DOHH2 (cell line): ENCODE measurements around the gene ZNF609.

Source experiments
- H3F3A ChIP-seq: fragments of 200-600 bp; sonication (generic), shearing (Covaris generic); 2 replicates; pipeline ENCODE4 v1.6.0; 2016; ENCODE audit warnings: antibody characterized with exemption, mild to moderate bottlenecking; ENCODE audit not compliant: control insufficient read depth, insufficient read depth
- H3K27ac ChIP-seq: fragments of 200-600 bp; sonication (generic); 2 replicates; pipeline ENCODE4 v1.5.1; 2014; ENCODE audit warnings: low read depth, mild to moderate bottlenecking, low read length, moderate library complexity
- H3K27me3 ChIP-seq: fragments of 200-600 bp; sonication (generic); 2 replicates; pipeline ENCODE4 v1.6.1; 2014; ENCODE audit warnings: mild to moderate bottlenecking, low read length, mixed read lengths; ENCODE audit not compliant: control insufficient read depth
- H3K36me3 ChIP-seq: fragments of 200-600 bp; sonication (generic); 2 replicates; pipeline ENCODE4 v1.6.1; 2014; ENCODE audit warnings: mild to moderate bottlenecking, low read length, moderate library complexity, mixed read lengths; ENCODE audit not compliant: control insufficient read depth
- H3K4me1 ChIP-seq: fragments of 200-600 bp; sonication (generic); 2 replicates; pipeline ENCODE4 v1.6.1; 2014; ENCODE audit warnings: mild to moderate bottlenecking, low read length, mixed read lengths; ENCODE audit not compliant: control insufficient read depth
- H3K4me2 ChIP-seq: fragments of 200-600 bp; sonication (generic); 2 replicates; pipeline ENCODE4 v1.6.0; 2014; ENCODE audit warnings: mild to moderate bottlenecking, low read length, moderate library complexity
- H3K4me3 ChIP-seq: fragments of 200-600 bp; sonication (generic); 2 replicates; pipeline ENCODE4 v1.5.1; 2014; ENCODE audit warnings: mild to moderate bottlenecking, low read length, mixed read lengths
- H3K79me2 ChIP-seq: fragments of 200-600 bp; sonication (generic); 2 replicates; pipeline ENCODE4 v1.6.1; 2014; ENCODE audit warnings: mild to moderate bottlenecking, low read length, mixed read lengths; ENCODE audit not compliant: control insufficient read depth
- H3K9me2 ChIP-seq: fragments of 200-600 bp; sonication (generic); replicated peaks from 2 replicates; pipeline ENCODE4 v1.6.1; 2014; ENCODE audit warnings: mild to moderate bottlenecking, low read length, mixed read lengths; ENCODE audit not compliant: control insufficient read depth
- H3K9me3 ChIP-seq: fragments of 200-600 bp; sonication (generic); 2 replicates; pipeline ENCODE4 v1.6.1; 2014; ENCODE audit warnings: antibody characterized with exemption, low read length, mixed read lengths; ENCODE audit not compliant: control insufficient read depth, insufficient read depth
- H4K20me1 ChIP-seq: fragments of 200-600 bp; sonication (generic); 2 replicates; pipeline ENCODE4 v1.6.0; 2014; ENCODE audit warnings: low read depth, mild to moderate bottlenecking, antibody characterized with exemption, low read length, moderate library complexity; ENCODE audit not compliant: control insufficient read depth, insufficient read depth
- EZH2phosphoT487 ChIP-seq: fragments of 200-600 bp; sonication (generic); IDR thresholded peaks from 2 replicates; pipeline ENCODE4 v1.6.1; 2017; ENCODE audit warnings: borderline replicate concordance, mild to moderate bottlenecking, antibody characterized with exemption, low read length, moderate library complexity, mixed read lengths
- TF ChIP-seq, protein P1 (sequence below): fragments of 200-600 bp; sonication (generic); IDR thresholded peaks from one replicate; pipeline ENCODE4 v1.5.1; 2014; ENCODE audit warnings: antibody characterized with exemption, mild to moderate bottlenecking, low read depth, low read length; ENCODE audit not compliant: poor library complexity, severe bottlenecking

ZNF609 gene

DNA sequence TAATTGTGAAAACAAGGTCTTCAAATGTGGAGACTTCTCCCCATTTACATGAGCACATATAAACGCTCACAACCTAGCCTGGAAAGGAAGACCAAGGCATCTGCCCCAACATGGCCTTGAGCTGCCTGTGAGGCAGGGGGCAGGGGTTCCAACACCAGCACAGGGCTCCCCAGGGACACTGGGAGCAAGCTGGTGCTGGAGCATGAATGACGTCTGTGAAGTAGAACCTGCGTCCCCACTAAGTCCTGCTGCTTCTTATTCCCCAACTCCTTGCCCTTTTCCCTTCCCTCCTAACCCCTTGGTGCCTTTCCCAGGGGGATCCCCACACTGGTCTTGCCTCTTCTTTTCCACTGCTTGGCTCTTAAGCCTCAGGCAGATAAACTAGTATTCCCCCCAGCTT is 221.9 kb downstream of the ZNF609 start:
- Histone ChIP-seq H3K36me3 (peaks cover 48% of the 10 kb centered on the region), H4K20me1 (no peaks in the 10 kb centered on the region), H3K27me3 (no peaks in the 10 kb centered on the region), H3K27ac (no peak overlapping the region), H3F3A (no peaks in the 10 kb centered on the region), H3K4me1 (no peaks in the 10 kb centered on the region), H3K4me3 (no peak overlapping the region), H3K9me2 (no peaks in the 10 kb centered on the region), H3K9me3 (no peaks in the 10 kb centered on the region), H3K4me2 (no peak overlapping the region), H3K79me2 (no peaks in the 10 kb centered on the region)
- no peak for TF ChIP-seq EZH2phosphoT487
- TF ChIP-seq, protein P1, sequence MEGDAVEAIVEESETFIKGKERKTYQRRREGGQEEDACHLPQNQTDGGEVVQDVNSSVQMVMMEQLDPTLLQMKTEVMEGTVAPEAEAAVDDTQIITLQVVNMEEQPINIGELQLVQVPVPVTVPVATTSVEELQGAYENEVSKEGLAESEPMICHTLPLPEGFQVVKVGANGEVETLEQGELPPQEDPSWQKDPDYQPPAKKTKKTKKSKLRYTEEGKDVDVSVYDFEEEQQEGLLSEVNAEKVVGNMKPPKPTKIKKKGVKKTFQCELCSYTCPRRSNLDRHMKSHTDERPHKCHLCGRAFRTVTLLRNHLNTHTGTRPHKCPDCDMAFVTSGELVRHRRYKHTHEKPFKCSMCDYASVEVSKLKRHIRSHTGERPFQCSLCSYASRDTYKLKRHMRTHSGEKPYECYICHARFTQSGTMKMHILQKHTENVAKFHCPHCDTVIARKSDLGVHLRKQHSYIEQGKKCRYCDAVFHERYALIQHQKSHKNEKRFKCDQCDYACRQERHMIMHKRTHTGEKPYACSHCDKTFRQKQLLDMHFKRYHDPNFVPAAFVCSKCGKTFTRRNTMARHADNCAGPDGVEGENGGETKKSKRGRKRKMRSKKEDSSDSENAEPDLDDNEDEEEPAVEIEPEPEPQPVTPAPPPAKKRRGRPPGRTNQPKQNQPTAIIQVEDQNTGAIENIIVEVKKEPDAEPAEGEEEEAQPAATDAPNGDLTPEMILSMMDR, result no peak

DNA sequence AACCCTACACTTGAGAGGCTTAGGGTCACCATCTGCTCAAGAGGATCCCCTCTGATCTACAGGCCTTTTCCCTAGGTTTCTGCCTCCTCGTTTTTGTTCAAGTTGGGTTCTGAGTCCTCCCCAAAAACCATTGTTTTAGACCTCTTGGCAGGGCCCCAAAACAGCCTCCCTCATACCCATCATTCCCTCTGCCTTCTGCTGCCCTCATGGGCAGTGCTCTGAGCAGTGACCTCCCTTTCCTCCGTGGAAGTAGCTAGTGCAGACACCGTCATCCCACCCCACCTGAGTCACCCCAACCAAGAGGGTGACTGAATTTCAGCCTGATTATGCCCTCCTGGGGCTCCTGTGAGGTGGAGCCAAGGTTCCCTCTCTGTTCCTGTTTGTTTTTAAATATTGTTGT is 223.0 kb downstream of the ZNF609 start:
- Histone ChIP-seq H3K4me1 (no peaks in the 10 kb centered on the region), H3K36me3 (peaks cover 53% of the 10 kb centered on the region), H3K27ac (no peak overlapping the region), H4K20me1 (no peaks in the 10 kb centered on the region), H3K79me2 (no peaks in the 10 kb centered on the region), H3K4me2 (no peak overlapping the region), H3K9me2 (no peaks in the 10 kb centered on the region), H3K4me3 (no peak overlapping the region), H3F3A (no peaks in the 10 kb centered on the region), H3K27me3 (no peaks in the 10 kb centered on the region), H3K9me3 (no peaks in the 10 kb centered on the region)
- TF ChIP-seq, protein P1, result no peak
- TF ChIP-seq EZH2phosphoT487, result no peak

DNA sequence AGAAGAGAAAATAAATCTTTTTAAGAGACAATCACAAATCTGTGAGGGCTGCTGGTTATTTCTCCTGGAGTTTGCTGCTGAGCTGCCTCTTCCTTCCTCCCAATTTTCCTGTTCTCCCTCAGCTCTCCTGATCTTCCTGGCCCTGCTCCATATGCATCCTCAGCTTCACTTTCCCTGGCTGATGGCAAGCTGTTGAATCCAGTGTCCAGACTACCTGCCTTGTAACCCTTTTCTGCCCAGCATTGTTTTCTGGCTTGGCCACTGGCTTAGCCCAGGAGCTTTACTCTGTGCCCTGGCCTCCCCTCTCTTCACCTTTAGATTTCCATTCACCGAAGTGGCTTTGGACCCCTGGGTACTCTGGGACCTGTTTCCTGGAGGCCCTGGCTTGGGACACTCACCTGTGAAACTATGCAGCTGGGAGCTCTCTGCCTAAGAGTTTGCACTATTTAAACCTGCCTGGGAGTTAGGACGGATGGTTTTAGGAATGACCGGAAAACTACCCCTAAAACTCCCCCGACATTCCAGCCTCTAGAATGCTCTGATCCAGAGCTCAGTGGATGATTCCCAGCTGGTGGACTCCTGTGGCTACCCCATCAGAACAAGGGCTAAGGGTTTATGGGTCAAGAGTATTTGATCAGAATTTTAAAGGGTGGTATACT is 225.0 kb downstream of the ZNF609 start:
- no peak overlapping the region for H3K4me3 ChIP-seq
- TF ChIP-seq, protein P1, result no peak
- TF ChIP-seq EZH2phosphoT487, result no peak
- no peaks in the 10 kb centered on the region for H3K79me2 ChIP-seq
- H3K4me2 ChIP-seq, result no peak overlapping the region
- H3K36me3 ChIP-seq, result peaks cover 57% of the 10 kb centered on the region
- no peaks in the 10 kb centered on the region for H3K4me1 ChIP-seq
- no peaks in the 10 kb centered on the region for H3K9me2 ChIP-seq
- no peaks in the 10 kb centered on the region for H3K9me3 ChIP-seq
- H4K20me1 ChIP-seq, result no peaks in the 10 kb centered on the region
- H3K27ac ChIP-seq, result no peak overlapping the region
- no peaks in the 10 kb centered on the region for H3K27me3 ChIP-seq
- H3F3A ChIP-seq, result no peaks in the 10 kb centered on the region
